HEK293T (cell line): ENCODE measurements around the gene NEK4.

Experiments
- CTCF ChIA-PET: fragments of 350-600 bp; formaldehyde crosslinking; extraction: SDS; loops from one replicate; lab custom pipeline; 2021; ENCODE audit warnings: antibody characterized with exemption, inconsistent platforms; lab: Yijun Ruan, JAX
- POLR2A ChIA-PET: fragments of 350-600 bp; formaldehyde crosslinking; extraction: SDS; loops from one replicate; lab custom pipeline; 2020; ENCODE audit warnings: antibody characterized with exemption, inconsistent platforms; lab: Yijun Ruan, JAX
- DNase-seq: peaks from one replicate; pipeline ENCODE4 v3.0.0; 2012; ENCODE audit warnings: mixed read lengths; ENCODE audit errors: extremely low spot score
- ARNT ChIP-seq: fragments of 450-650 bp; IDR thresholded peaks from 2 replicates; pipeline ENCODE4 v1.6.1; 2017; ENCODE audit warnings: mild to moderate bottlenecking
- BHLHE40 ChIP-seq: fragments of 450-650 bp; IDR thresholded peaks from 2 replicates; pipeline ENCODE4 v1.6.1; 2016; ENCODE audit warnings: mild to moderate bottlenecking, moderate library complexity, borderline replicate concordance
- CTBP1 ChIP-seq: fragments of 450-650 bp; IDR thresholded peaks from 2 replicates; pipeline ENCODE4 v1.6.1; 2016; ENCODE audit warnings: borderline replicate concordance
- ELF4 ChIP-seq: fragments of 450-650 bp; IDR thresholded peaks from 2 replicates; pipeline ENCODE4 v1.6.1; 2017; ENCODE audit warnings: antibody characterized with exemption
- FOXA1 ChIP-seq: fragments of 450-650 bp; IDR thresholded peaks from 2 replicates; pipeline ENCODE4 v1.6.1; 2016; ENCODE audit warnings: mild to moderate bottlenecking
- FOXK2 ChIP-seq: fragments of 450-650 bp; IDR thresholded peaks from 2 replicates; pipeline ENCODE4 v1.6.1; 2016; ENCODE audit warnings: mild to moderate bottlenecking
- FOXM1 ChIP-seq: fragments of 450-650 bp; IDR thresholded peaks from 2 replicates; pipeline ENCODE4 v1.6.1; 2017; ENCODE audit warnings: mild to moderate bottlenecking, borderline replicate concordance
- HDGF ChIP-seq: fragments of 450-650 bp; IDR thresholded peaks from 2 replicates; pipeline ENCODE4 v1.6.1; 2017; ENCODE audit warnings: antibody characterized with exemption, borderline replicate concordance
- L3MBTL2 ChIP-seq: fragments of 450-650 bp; conservative IDR thresholded peaks from 2 replicates; pipeline ENCODE4 v1.6.1; 2016; ENCODE audit warnings: mild to moderate bottlenecking
- LEF1 ChIP-seq: fragments of 450-650 bp; IDR thresholded peaks from 2 replicates; pipeline ENCODE4 v1.6.1; 2017; ENCODE audit warnings: mild to moderate bottlenecking, borderline replicate concordance
- NFRKB ChIP-seq: fragments of 450-650 bp; IDR thresholded peaks from 2 replicates; pipeline ENCODE4 v1.6.1; 2016; ENCODE audit warnings: mild to moderate bottlenecking, moderate library complexity
- PKNOX1 ChIP-seq: fragments of 450-650 bp; IDR thresholded peaks from 2 replicates; pipeline ENCODE4 v1.6.1; 2016
- SP1 ChIP-seq: fragments of 450-650 bp; IDR thresholded peaks from 2 replicates; pipeline ENCODE4 v1.6.1; 2017
- SUZ12 ChIP-seq: fragments of 450-650 bp; IDR thresholded peaks from 2 replicates; pipeline ENCODE4 v1.6.1; 2016; ENCODE audit warnings: mild to moderate bottlenecking
- TARDBP ChIP-seq: fragments of 450-650 bp; IDR thresholded peaks from 2 replicates; pipeline ENCODE4 v1.6.1; 2016
- ZNF384 ChIP-seq: fragments of 450-650 bp; IDR thresholded peaks from 2 replicates; pipeline ENCODE4 v1.6.1; 2016

Gene NEK4

GRCh38 chr3:52796411-52796810, 25.7 kb upstream of the NEK4 start:
- no peak for DNase-seq
- CTCF ChIA-PET = no interaction called here

DNA sequence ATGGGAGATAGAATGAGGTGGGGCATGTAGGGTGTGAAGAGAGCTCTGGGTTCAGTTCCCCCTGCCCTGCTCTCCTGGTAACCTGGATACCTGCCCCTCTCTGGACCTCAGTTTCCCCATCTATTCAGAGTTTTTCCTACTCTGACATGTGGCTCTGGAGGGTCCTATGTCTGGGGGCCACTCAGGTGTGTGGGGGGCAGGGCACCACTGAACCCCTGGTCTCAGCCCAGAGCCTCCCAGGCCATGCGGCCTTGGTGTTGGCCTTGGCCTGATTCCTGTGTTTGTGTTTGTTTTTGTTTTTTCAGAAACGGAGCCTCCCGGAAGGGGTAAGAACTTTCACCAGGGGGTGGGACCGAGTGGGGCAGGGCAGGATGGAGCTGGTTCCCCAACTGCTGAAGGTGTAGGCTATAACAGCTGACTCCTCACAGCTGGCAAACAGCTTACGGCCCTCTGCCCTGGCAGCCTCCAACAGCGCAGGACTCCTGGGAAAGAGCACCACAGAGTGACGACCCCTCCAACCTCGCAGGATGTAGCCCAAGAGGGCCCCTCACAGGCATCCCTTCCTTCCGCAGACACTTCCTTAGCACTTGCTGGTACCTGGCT, 24.7 kb upstream of the NEK4 start:
- TF ChIP-seq FOXK2 = no peak
- TF ChIP-seq SUZ12 = no peak
- no peak for TF ChIP-seq SP1
- no peak for TF ChIP-seq FOXA1
- TF ChIP-seq BHLHE40 = no peak
- TF ChIP-seq ZNF384 = no peak
- no peak for TF ChIP-seq TARDBP
- TF ChIP-seq NFRKB = no peak
- ChIA-PET CTCF (no interaction called here), POLR2A (interaction anchor here (0.6 kb wide), 1 partner anchor 24 kb away, joined by 3 read pairs; the partner anchor contains the start of gene NEK4)
- no peak for DNase-seq

More at GRCh38 chr3:52796411-52796810, 25.7 kb upstream of the NEK4 start:
- no peak for TF ChIP-seq CTBP1
- TF ChIP-seq HDGF = no peak
- no peak for TF ChIP-seq PKNOX1
- no peak for TF ChIP-seq ARNT
- TF ChIP-seq SUZ12 = no peak
- no peak for TF ChIP-seq LEF1
- no peak for TF ChIP-seq TARDBP
- TF ChIP-seq FOXM1 = no peak
- TF ChIP-seq FOXA1 = no peak
- TF ChIP-seq L3MBTL2 = no peak
- no peak for TF ChIP-seq ELF4
- TF ChIP-seq SP1 = no peak
- TF ChIP-seq BHLHE40 = no peak
- no peak for TF ChIP-seq FOXK2
- no peak for TF ChIP-seq ZNF384
- no peak for TF ChIP-seq NFRKB
- POLR2A ChIA-PET = no interaction called here

DNA sequence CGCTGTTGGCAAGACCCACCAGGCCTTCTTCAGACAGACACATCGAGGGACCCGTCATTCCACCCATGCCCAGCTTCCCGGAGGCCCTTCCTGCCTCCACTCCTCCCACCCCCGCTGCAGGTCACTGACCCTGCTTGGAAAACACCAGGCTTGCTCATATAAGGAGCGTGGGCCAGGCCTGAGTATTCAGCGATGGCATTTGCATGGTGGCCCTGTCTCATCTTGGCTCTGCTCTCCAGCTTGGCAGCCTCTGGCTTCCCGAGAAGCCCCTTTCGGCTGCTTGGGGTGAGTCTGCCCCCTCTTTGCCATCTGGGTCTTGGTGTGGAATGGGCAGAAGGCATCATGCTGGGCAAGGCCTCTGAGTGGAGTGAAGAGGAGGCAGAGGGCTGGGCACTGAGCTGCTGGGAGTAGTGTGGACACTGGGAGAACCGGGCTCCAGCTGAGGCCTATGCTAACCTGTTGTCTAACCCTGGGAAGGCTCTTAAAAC, 23.9 kb upstream of the NEK4 start, which contains the start of gene ITIH3:
Gene ITIH3 (plus strand): TSS at position 185 of the 488 bp plus-strand sequence. CDS start 8 bp downstream, at position 193.
- POLR2A ChIA-PET = interaction anchor here (1.6 kb wide), 1 partner anchor 24 kb away, joined by 8 read pairs; the partner anchor contains the start of gene NEK4

DNA sequence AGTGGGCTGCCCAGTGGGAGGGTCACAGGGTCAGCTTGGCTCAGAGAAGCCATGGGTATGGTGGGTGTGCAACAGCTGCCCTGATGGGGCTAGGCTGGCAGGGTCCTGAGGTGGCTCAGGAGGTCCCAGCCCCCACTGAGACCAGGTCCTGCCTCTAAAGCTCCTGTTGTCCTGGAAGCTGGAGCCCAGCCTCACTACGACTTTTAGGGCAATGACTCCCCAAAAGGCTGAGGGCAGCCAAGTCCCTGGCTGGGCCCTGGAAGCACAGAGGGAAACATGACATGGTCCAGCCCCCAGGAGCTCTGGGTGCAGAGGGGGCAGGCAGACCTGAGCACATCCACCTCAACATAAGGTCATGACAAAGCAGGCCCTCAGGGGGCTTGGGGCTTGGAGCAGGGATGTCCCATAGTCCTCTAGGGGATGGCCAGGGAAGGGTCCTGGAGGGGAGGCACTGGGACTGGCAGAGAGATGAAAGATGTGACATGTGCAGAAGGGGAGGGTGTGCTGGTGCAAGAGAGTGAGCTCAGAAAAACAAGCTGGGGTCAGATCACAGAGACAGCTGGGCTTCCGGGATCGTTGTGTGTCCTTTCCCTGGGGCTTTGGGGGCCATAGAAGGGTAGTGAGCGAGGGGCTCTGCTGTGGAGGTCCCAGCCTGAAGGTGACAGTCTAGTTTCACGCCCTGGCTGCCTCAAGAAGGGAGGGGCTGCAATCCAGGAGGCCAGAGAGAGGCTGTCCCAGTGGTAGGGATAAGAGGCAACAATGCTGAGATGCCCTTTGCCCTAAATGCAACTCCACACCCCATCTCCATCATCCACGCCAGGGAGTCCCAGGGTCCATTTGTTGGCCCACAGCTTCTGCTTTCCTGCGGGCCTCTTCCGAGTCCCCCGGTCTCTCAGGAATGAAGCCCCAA, 23.2 kb upstream of the NEK4 start:
- CTCF ChIA-PET = interaction anchor here (2.5 kb wide), 1 partner anchor 27 kb away, joined by 10 read pairs; no protein-coding TSS in a partner anchor
- POLR2A ChIA-PET = interaction anchor here (0.8 to 1.6 kb wide), 2 partner anchors 15 to 23 kb away, joined by 3 to 8 read pairs; partner anchors contain the start of gene NEK4
- no peak for DNase-seq
- TF ChIP-seq LEF1 = no peak
- TF ChIP-seq CTBP1 = no peak
- no peak for TF ChIP-seq FOXA1
- TF ChIP-seq FOXK2 = no peak
- TF ChIP-seq ZNF384 = no peak
- TF ChIP-seq SP1 = no peak
- TF ChIP-seq FOXM1 = no peak
- TF ChIP-seq L3MBTL2 = no peak
- no peak for TF ChIP-seq ARNT
- no peak for TF ChIP-seq PKNOX1
- TF ChIP-seq BHLHE40 = no peak
- TF ChIP-seq SUZ12 = no peak
- TF ChIP-seq NFRKB = no peak
- TF ChIP-seq ELF4 = no peak
- TF ChIP-seq TARDBP = no peak
- TF ChIP-seq HDGF = no peak

More for the DNA sequence above, 23.9 kb upstream of the NEK4 start, which contains the start of gene ITIH3:
- no peak for DNase-seq
- CTCF ChIA-PET = no interaction called here
- TF ChIP-seq BHLHE40 (no peak), SUZ12 (no peak), CTBP1 (no peak), ARNT (no peak), FOXK2 (no peak), ZNF384 (no peak), HDGF (no peak), ELF4 (no peak)

DNA sequence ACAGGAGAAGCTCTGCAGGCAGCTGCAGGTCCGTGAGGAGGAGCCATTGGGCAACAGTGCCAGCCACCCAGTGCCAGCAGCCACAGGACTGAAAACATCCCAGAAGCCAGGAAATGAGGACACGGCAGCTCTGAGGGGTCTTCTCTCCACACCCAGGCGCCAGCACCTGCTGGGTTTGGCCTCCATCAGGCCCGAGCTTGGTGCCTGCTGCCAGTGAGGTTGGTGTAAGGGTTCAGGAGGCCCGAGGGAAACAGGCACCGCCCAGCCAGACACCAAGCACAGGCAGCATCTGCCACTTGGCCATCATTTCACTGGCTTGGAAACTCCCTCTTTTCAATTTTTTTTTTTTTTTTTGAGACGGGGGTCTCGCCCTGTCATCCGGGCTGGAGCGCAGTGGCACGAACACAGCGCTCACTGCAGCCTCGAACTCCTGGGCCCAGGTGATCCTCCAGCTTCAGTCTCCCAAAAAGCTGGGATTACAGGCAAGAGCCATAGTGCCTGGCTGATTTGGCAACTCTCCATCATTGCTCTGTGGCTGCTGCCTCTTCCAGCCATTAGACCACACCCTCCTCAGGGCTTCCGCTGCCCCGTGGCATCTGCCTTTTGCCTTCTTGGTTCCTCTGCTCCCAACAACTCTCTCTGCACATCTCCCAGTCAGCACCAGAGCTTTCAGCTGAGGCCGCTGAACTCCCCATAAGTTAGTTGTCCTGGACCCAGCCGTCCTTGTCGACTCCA, 22.4 kb upstream of the NEK4 start:
- TF ChIP-seq L3MBTL2 (no peak), SUZ12 (no peak), LEF1 (no peak), TARDBP (no peak), SP1 (no peak), FOXM1 (no peak), CTBP1 (no peak), PKNOX1 (no peak), ZNF384 (no peak), ELF4 (no peak), HDGF (no peak)
- CTCF ChIA-PET = interaction anchor here (1.1 to 2.5 kb wide), 2 partner anchors 28 to 51 kb away, joined by 4 to 10 read pairs; no protein-coding TSS in a partner anchor

More for the DNA sequence above, 22.4 kb upstream of the NEK4 start:
- POLR2A ChIA-PET = interaction anchor here (0.8 to 1.6 kb wide), 2 partner anchors 16 to 22 kb away, joined by 3 to 8 read pairs; partner anchors contain the start of gene NEK4
- no peak for DNase-seq
